Loucy (cell line): Measurements from ENCODE around the gene TMCC3.

Experiments used
- H2AFZ ChIP-seq: fragments of 200-600 bp; sonication (generic); 2 replicates; pipeline ENCODE4 v1.6.0; 2016; ENCODE audit warnings: antibody characterized with exemption, mild to moderate bottlenecking, low read length, moderate library complexity
- H3F3A ChIP-seq: fragments of 200-600 bp; 2 replicates; pipeline ENCODE4 v1.6.0; 2016; ENCODE audit warnings: antibody characterized with exemption, low read depth, mild to moderate bottlenecking
- H3K27me3 ChIP-seq: fragments of 200-600 bp; sonication (generic); 2 replicates; pipeline ENCODE4 v1.6.1; 2014; ENCODE audit warnings: low read length, mild to moderate bottlenecking; ENCODE audit not compliant: insufficient read depth, poor library complexity, severe bottlenecking
- H3K36me3 ChIP-seq: fragments of 200-600 bp; sonication (generic); 2 replicates; pipeline ENCODE4 v1.6.1; 2016; ENCODE audit warnings: low read length; ENCODE audit not compliant: insufficient read depth
- H3K4me1 ChIP-seq: fragments of 200-600 bp; sonication (generic); 2 replicates; pipeline ENCODE4 v1.5.1; 2014; ENCODE audit warnings: low read length, mild to moderate bottlenecking; ENCODE audit not compliant: insufficient read depth, poor library complexity, severe bottlenecking
- H3K4me2 ChIP-seq: fragments of 200-600 bp; sonication (generic); 2 replicates; pipeline ENCODE4 v1.6.0; 2014; ENCODE audit warnings: antibody characterized with exemption, low read length, low read depth, mild to moderate bottlenecking; ENCODE audit not compliant: poor library complexity, severe bottlenecking
- H3K4me3 ChIP-seq: fragments of 200-600 bp; sonication (generic); 2 replicates; pipeline ENCODE4 v1.5.1; 2014; ENCODE audit warnings: low read length, mild to moderate bottlenecking, mixed read lengths; ENCODE audit not compliant: poor library complexity, severe bottlenecking
- H3K79me2 ChIP-seq: fragments of 200-600 bp; sonication (generic); 2 replicates; pipeline ENCODE4 v1.6.1; 2014; ENCODE audit warnings: low read length; ENCODE audit not compliant: insufficient read depth
- H3K9ac ChIP-seq: fragments of 200-600 bp; sonication (generic); 2 replicates; pipeline ENCODE4 v1.6.0; 2014; ENCODE audit warnings: mild to moderate bottlenecking, low read depth, low read length, moderate library complexity; ENCODE audit not compliant: poor library complexity, severe bottlenecking
- H3K9me2 ChIP-seq: fragments of 200-600 bp; sonication (generic); replicated peaks from 2 replicates; pipeline ENCODE4 v1.6.1; 2016; ENCODE audit warnings: low read depth, low read length, mixed read lengths
- H3K9me3 ChIP-seq: fragments of 200-600 bp; sonication (generic); 2 replicates; pipeline ENCODE4 v1.6.1; 2014; ENCODE audit warnings: mild to moderate bottlenecking, antibody characterized with exemption, low read length, low read depth; ENCODE audit not compliant: insufficient read depth
- H4K20me1 ChIP-seq: fragments of 200-600 bp; sonication (generic); 2 replicates; pipeline ENCODE4 v1.6.0; 2014; ENCODE audit warnings: antibody characterized with exemption, low read length, mild to moderate bottlenecking; ENCODE audit not compliant: insufficient read depth, poor library complexity, severe bottlenecking
- EZH2phosphoT487 ChIP-seq: fragments of 200-600 bp; IDR thresholded peaks from 2 replicates; pipeline ENCODE4 v1.6.1; 2018; ENCODE audit warnings: antibody characterized with exemption, mild to moderate bottlenecking, moderate library complexity, borderline replicate concordance
- TF ChIP-seq, protein P1 (sequence below): fragments of 200-600 bp; sonication (generic); conservative IDR thresholded peaks from 2 replicates; pipeline ENCODE4 v1.5.1; 2014; ENCODE audit warnings: mild to moderate bottlenecking, antibody characterized with exemption, low read length

The TMCC3 gene

DNA sequence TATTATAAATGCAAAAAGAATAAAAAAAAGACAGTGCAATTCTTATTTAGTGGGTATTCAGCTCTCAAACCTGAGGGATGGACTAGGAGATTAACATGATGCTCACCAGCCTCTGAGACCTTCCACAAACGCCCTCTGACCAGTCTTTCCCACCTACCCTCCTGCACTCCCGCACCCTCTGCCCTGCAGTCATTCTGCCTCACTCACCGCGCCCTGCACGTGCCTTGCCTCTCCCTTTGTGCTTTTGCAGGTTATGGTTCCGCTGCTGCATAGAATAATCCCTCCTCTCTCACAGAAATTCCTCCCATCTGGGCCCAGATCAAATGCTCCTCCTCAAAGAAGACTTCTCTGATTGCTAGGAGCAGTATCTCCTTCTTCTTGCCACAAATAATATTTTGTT, 28.5 kb upstream of the TMCC3 start:
- Histone ChIP-seq H2AFZ (no peak overlapping the region), H3K4me2 (no peak overlapping the region), H3K4me1 (peaks cover 40% of the 10 kb centered on the region), H3K36me3 (no peaks in the 10 kb centered on the region), H4K20me1 (no peaks in the 10 kb centered on the region), H3F3A (peaks cover 6% of the 10 kb centered on the region), H3K79me2 (no peaks in the 10 kb centered on the region), H3K9ac (no peak overlapping the region), H3K9me2 (no peaks in the 10 kb centered on the region), H3K9me3 (no peaks in the 10 kb centered on the region), H3K4me3 (no peak overlapping the region), H3K27me3 (no peaks in the 10 kb centered on the region)
- TF ChIP-seq, protein P1, sequence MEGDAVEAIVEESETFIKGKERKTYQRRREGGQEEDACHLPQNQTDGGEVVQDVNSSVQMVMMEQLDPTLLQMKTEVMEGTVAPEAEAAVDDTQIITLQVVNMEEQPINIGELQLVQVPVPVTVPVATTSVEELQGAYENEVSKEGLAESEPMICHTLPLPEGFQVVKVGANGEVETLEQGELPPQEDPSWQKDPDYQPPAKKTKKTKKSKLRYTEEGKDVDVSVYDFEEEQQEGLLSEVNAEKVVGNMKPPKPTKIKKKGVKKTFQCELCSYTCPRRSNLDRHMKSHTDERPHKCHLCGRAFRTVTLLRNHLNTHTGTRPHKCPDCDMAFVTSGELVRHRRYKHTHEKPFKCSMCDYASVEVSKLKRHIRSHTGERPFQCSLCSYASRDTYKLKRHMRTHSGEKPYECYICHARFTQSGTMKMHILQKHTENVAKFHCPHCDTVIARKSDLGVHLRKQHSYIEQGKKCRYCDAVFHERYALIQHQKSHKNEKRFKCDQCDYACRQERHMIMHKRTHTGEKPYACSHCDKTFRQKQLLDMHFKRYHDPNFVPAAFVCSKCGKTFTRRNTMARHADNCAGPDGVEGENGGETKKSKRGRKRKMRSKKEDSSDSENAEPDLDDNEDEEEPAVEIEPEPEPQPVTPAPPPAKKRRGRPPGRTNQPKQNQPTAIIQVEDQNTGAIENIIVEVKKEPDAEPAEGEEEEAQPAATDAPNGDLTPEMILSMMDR, result no peak
- TF ChIP-seq EZH2phosphoT487, result no peak

DNA sequence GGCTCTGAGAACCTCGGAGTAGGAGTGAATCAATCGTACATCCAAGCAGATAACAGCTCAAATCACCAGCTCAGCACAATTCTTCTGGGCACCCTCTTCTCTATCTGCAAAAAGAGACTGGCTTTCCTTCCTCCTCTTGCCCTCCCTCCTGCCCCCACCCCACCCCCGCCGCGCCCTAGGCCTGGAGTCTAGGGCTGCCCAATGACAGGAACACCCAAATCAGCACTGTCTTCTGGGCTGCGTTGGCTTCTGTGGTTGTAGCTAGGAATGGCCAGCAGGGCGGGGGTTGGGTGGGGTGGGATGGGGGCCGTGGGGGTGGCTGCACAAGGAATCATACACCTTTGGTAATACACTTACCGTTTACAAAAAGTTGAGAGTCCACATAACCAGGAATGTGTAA, 28.0 kb upstream of the TMCC3 start:
- H3K27me3 ChIP-seq, result no peaks in the 10 kb centered on the region
- H3K9me2 ChIP-seq, result no peaks in the 10 kb centered on the region
- no peak overlapping the region for H3K9ac ChIP-seq
- no peaks in the 10 kb centered on the region for H4K20me1 ChIP-seq
- peaks cover 35% of the 10 kb centered on the region for H3K4me1 ChIP-seq
- no peak overlapping the region for H2AFZ ChIP-seq
- no peak overlapping the region for H3K4me3 ChIP-seq
- no peaks in the 10 kb centered on the region for H3K9me3 ChIP-seq
- H3F3A ChIP-seq, result peaks cover 6% of the 10 kb centered on the region
- peak overlapping the region; percentile 24 for H3K4me2 ChIP-seq
- H3K36me3 ChIP-seq, result no peaks in the 10 kb centered on the region
- no peak for TF ChIP-seq EZH2phosphoT487
- TF ChIP-seq, protein P1, result no peak
- H3K79me2 ChIP-seq, result no peaks in the 10 kb centered on the region

DNA sequence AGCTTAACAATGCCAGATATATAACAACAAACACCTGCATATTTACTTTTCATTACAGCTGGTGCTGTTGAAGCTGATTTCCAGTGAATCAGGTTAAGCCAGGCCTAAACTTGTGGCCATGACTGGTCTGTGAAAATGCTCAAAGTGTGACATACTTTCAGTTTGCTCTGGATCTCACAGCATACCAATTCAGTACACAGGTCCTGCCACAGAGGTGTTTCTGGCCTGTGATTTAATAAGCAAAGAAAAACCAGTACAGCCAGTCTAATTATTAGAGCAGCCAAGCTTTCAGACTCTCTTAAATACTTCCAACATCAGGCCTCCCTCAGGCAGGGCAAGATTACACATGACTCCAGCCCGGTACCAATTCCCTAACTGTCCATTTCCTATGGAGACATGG, 27.4 kb upstream of the TMCC3 start:
- Histone ChIP-seq H3K36me3 (no peaks in the 10 kb centered on the region), H3K9ac (no peak overlapping the region), H3K9me3 (no peaks in the 10 kb centered on the region), H3F3A (peaks cover 6% of the 10 kb centered on the region), H3K27me3 (no peaks in the 10 kb centered on the region), H3K4me2 (peak overlapping the region; percentile 24), H2AFZ (no peak overlapping the region), H3K4me1 (peaks cover 30% of the 10 kb centered on the region), H3K9me2 (no peaks in the 10 kb centered on the region), H4K20me1 (no peaks in the 10 kb centered on the region), H3K4me3 (no peak overlapping the region), H3K79me2 (no peaks in the 10 kb centered on the region)
- TF ChIP-seq EZH2phosphoT487, result no peak
- TF ChIP-seq, protein P1, result no peak
